Activated T-cell treated with anti-CD3 and anti-CD28 coated beads, Interleukin-2, amount 50 U/mL, for 4 hours (primary cell): Measurements from ENCODE around the gene KRT12. TPM values are rescaled to one million over a fixed set of nuclear protein-coding genes. Genes with fewer than 3 reads are reported as not detected.

ENCODE experiments used
- ATAC-seq, 2 donors: fragments of 200-7000 bp; cut with Tn5 transposase; one replicate each; pipeline ENCODE4 v1.10.0; 2021
- DNase-seq: peaks from one replicate; pipeline ENCODE4 v3.0.0-alpha.2; 2020
- H3K27me3 Mint-ChIP-seq: one replicate; pipeline ENCODE4 v1.8.0; 2021; ENCODE audit warnings: low read depth, mixed read lengths
- H3K36me3 Mint-ChIP-seq: one replicate; pipeline ENCODE4 v1.8.0; 2022; ENCODE audit warnings: mixed read lengths; ENCODE audit not compliant: insufficient read depth
- H3K4me1 Mint-ChIP-seq: one replicate; pipeline ENCODE4 v1.8.0; 2021; ENCODE audit warnings: low read depth, mixed read lengths
- H3K4me3 Mint-ChIP-seq: one replicate; pipeline ENCODE4 v1.8.0; 2021; ENCODE audit warnings: mild to moderate bottlenecking, moderate library complexity, mixed read lengths
- H3K9me3 Mint-ChIP-seq: one replicate; pipeline ENCODE4 v1.8.0; 2021; ENCODE audit warnings: mixed read lengths
- total RNA-seq, 3 donors: library from RNA; stranded (reverse); gene quantifications; one replicate each; pipeline ENCODE4 v1.2.1, GENCODE V29; 2021

Gene KRT12
- total RNA-seq, result not detected

GRCh38 chr17:40866838-40867237 lies at the start of gene KRT12:
Gene KRT12, minus strand, starts transcription at chr17:40867223. Its CDS starts 37 bp downstream, at chr17:40867186.
- H3K4me1 Mint-ChIP-seq, result no peaks in the 10 kb centered on the region
- DNase-seq (no peak), ATAC-seq (no peak)
- H3K36me3 Mint-ChIP-seq, result no peaks in the 10 kb centered on the region
- no peak within 1 kb of the TSS for H3K4me3 Mint-ChIP-seq
- H3K9me3 Mint-ChIP-seq, result no peaks in the 10 kb centered on the region
- peaks cover 34% of the 10 kb centered on the region for H3K27me3 Mint-ChIP-seq

- H3K36me3 Mint-ChIP-seq, result no peaks in the 10 kb centered on the region
- DNase-seq (no peak), ATAC-seq (no peak)
- H3K4me3 Mint-ChIP-seq, result no peak overlapping the region
- peaks cover 15% of the 10 kb centered on the region for H3K27me3 Mint-ChIP-seq
- H3K4me1 Mint-ChIP-seq, result peaks cover 8% of the 10 kb centered on the region
- no peaks in the 10 kb centered on the region for H3K9me3 Mint-ChIP-seq
Measured at GRCh38 chr17:40916366-40916765, 49.3 kb upstream of the KRT12 start.

- Mint-ChIP-seq H3K27me3 (peaks cover 15% of the 10 kb centered on the region), H3K4me1 (peaks cover 4% of the 10 kb centered on the region), H3K36me3 (no peaks in the 10 kb centered on the region), H3K9me3 (no peaks in the 10 kb centered on the region), H3K4me3 (no peak overlapping the region)
- DNase-seq, result no peak
- no peak for ATAC-seq
Measured at GRCh38 chr17:40915721-40916256, 48.8 kb upstream of the KRT12 start.

- Mint-ChIP-seq H3K27me3 (peaks cover 15% of the 10 kb centered on the region), H3K9me3 (no peaks in the 10 kb centered on the region), H3K4me1 (peaks cover 4% of the 10 kb centered on the region), H3K36me3 (no peaks in the 10 kb centered on the region), H3K4me3 (no peak overlapping the region)
- ATAC-seq, result peak; percentile 65 to 78
- no peak for DNase-seq
Measured at GRCh38 chr17:40915199-40915661, 48.2 kb upstream of the KRT12 start.

- Mint-ChIP-seq H3K4me3 (no peak overlapping the region), H3K9me3 (no peaks in the 10 kb centered on the region), H3K4me1 (peaks cover 4% of the 10 kb centered on the region), H3K27me3 (peaks cover 13% of the 10 kb centered on the region), H3K36me3 (no peaks in the 10 kb centered on the region)
- DNase-seq, result no peak
- ATAC-seq, result no peak
Measured at GRCh38 chr17:40914075-40914855, 47.2 kb upstream of the KRT12 start.

- Mint-ChIP-seq H3K4me3 (no peak overlapping the region), H3K36me3 (no peaks in the 10 kb centered on the region), H3K9me3 (no peaks in the 10 kb centered on the region), H3K4me1 (peaks cover 4% of the 10 kb centered on the region), H3K27me3 (peaks cover 27% of the 10 kb centered on the region)
- DNase-seq (no peak), ATAC-seq (no peak)
Measured at GRCh38 chr17:40912486-40913210, 45.6 kb upstream of the KRT12 start.

GRCh38 chr17:40910441-40910841 lies 43.4 kb upstream of the KRT12 start:
- no peaks in the 10 kb centered on the region for H3K36me3 Mint-ChIP-seq
- peaks cover 4% of the 10 kb centered on the region for H3K4me1 Mint-ChIP-seq
- H3K27me3 Mint-ChIP-seq, result peaks cover 44% of the 10 kb centered on the region
- ATAC-seq (no peak), DNase-seq (no peak)
- no peaks in the 10 kb centered on the region for H3K9me3 Mint-ChIP-seq
- H3K4me3 Mint-ChIP-seq, result no peak overlapping the region

- ATAC-seq (no peak), DNase-seq (no peak)
- Mint-ChIP-seq H3K4me3 (no peak overlapping the region), H3K36me3 (no peaks in the 10 kb centered on the region), H3K27me3 (peaks cover 45% of the 10 kb centered on the region), H3K9me3 (no peaks in the 10 kb centered on the region), H3K4me1 (no peaks in the 10 kb centered on the region)
Measured at GRCh38 chr17:40909755-40910154, 42.7 kb upstream of the KRT12 start.

GRCh38 chr17:40909351-40909750 lies 42.3 kb upstream of the KRT12 start:
- H3K4me1 Mint-ChIP-seq, result no peaks in the 10 kb centered on the region
- peaks cover 48% of the 10 kb centered on the region for H3K27me3 Mint-ChIP-seq
- ATAC-seq, result peak; percentile 87 to 90
- H3K36me3 Mint-ChIP-seq, result no peaks in the 10 kb centered on the region
- no peaks in the 10 kb centered on the region for H3K9me3 Mint-ChIP-seq
- DNase-seq, result peak; percentile 60
- no peak overlapping the region for H3K4me3 Mint-ChIP-seq

- ATAC-seq (no peak), DNase-seq (no peak)
- H3K9me3 Mint-ChIP-seq, result no peaks in the 10 kb centered on the region
- no peaks in the 10 kb centered on the region for H3K36me3 Mint-ChIP-seq
- no peaks in the 10 kb centered on the region for H3K4me1 Mint-ChIP-seq
- no peak overlapping the region for H3K4me3 Mint-ChIP-seq
- peaks cover 44% of the 10 kb centered on the region for H3K27me3 Mint-ChIP-seq
Measured at GRCh38 chr17:40906613-40907012, 39.6 kb upstream of the KRT12 start.

GRCh38 chr17:40905370-40905769 lies 38.3 kb upstream of the KRT12 start:
- H3K4me1 Mint-ChIP-seq, result no peaks in the 10 kb centered on the region
- peaks cover 48% of the 10 kb centered on the region for H3K27me3 Mint-ChIP-seq
- no peak overlapping the region for H3K4me3 Mint-ChIP-seq
- no peak for DNase-seq
- H3K9me3 Mint-ChIP-seq, result no peaks in the 10 kb centered on the region
- H3K36me3 Mint-ChIP-seq, result no peaks in the 10 kb centered on the region
- no peak for ATAC-seq

- ATAC-seq, result peak in 1 of 2 donors; percentile 30
- H3K4me3 Mint-ChIP-seq, result no peak overlapping the region
- no peaks in the 10 kb centered on the region for H3K36me3 Mint-ChIP-seq
- DNase-seq, result no peak
- peaks cover 43% of the 10 kb centered on the region for H3K27me3 Mint-ChIP-seq
- no peaks in the 10 kb centered on the region for H3K9me3 Mint-ChIP-seq
- no peaks in the 10 kb centered on the region for H3K4me1 Mint-ChIP-seq
Measured at GRCh38 chr17:40903129-40903847, 36.3 kb upstream of the KRT12 start.

- peaks cover 36% of the 10 kb centered on the region for H3K27me3 Mint-ChIP-seq
- H3K4me1 Mint-ChIP-seq, result no peaks in the 10 kb centered on the region
- DNase-seq, result no peak
Measured at GRCh38 chr17:40902498-40902897, 35.5 kb upstream of the KRT12 start.

GRCh38 chr17:40901981-40902474 lies 35.0 kb upstream of the KRT12 start:
- Mint-ChIP-seq H3K4me1 (no peaks in the 10 kb centered on the region), H3K36me3 (no peaks in the 10 kb centered on the region), H3K27me3 (peaks cover 34% of the 10 kb centered on the region), H3K9me3 (no peaks in the 10 kb centered on the region), H3K4me3 (no peak overlapping the region)
- DNase-seq (no peak), ATAC-seq (no peak)

More at GRCh38 chr17:40902498-40902897, 35.5 kb upstream of the KRT12 start:
- no peaks in the 10 kb centered on the region for H3K36me3 Mint-ChIP-seq
- no peak for ATAC-seq
- H3K4me3 Mint-ChIP-seq, result no peak overlapping the region
- no peaks in the 10 kb centered on the region for H3K9me3 Mint-ChIP-seq
